Type B pancreatic cell (in vitro differentiated cells): Measurements from ENCODE around the gene FAM131A. TPM values are rescaled to one million over a fixed set of nuclear protein-coding genes. Genes with fewer than 3 reads are reported as not detected.

ENCODE experiments used
- DNase-seq: peaks from one replicate; pipeline ENCODE4 v3.0.0; 2021; ENCODE audit warnings: mixed read lengths; ENCODE audit not compliant: unreplicated experiment; ENCODE audit errors: extremely low spot score
- H3K27ac Mint-ChIP-seq: 2 replicates; pipeline ENCODE4 v1.8.0; 2021; ENCODE audit warnings: mild to moderate bottlenecking, mixed read lengths
- H3K27me3 Mint-ChIP-seq: 2 replicates; pipeline ENCODE4 v1.8.0; 2021; ENCODE audit warnings: mixed read lengths
- H3K36me3 Mint-ChIP-seq: 2 replicates; pipeline ENCODE4 v1.8.0; 2021; ENCODE audit warnings: mixed read lengths
- H3K4me1 Mint-ChIP-seq: one replicate; pipeline ENCODE4 v1.8.0; 2021; ENCODE audit warnings: mixed read lengths; ENCODE audit not compliant: unreplicated experiment
- H3K4me3 Mint-ChIP-seq: 2 replicates; pipeline ENCODE4 v1.8.0; 2021; ENCODE audit warnings: mild to moderate bottlenecking, mixed read lengths
- H3K9me3 Mint-ChIP-seq: 2 replicates; pipeline ENCODE4 v1.8.0; 2021; ENCODE audit warnings: mixed read lengths
- CTCF ChIP-seq: fragments of 200-600 bp; sonication (generic); conservative IDR thresholded peaks from 2 replicates; pipeline ENCODE4 v1.5.0; 2021; ENCODE audit warnings: antibody characterized with exemption, mild to moderate bottlenecking
- total RNA-seq: library from RNA; stranded (reverse); gene quantifications from 2 replicates; pipeline ENCODE4 v1.2.1, GENCODE V29; 2021; ENCODE audit warnings: low replicate concordance

Gene FAM131A
- total RNA-seq, 1 donor from 2014 or later: 18.3 TPM

- Mint-ChIP-seq H3K36me3 (peaks cover 38% of the 10 kb centered on the region), H3K4me3 (no peak overlapping the region), H3K27ac (peak overlapping the region; percentile 30), H3K4me1 (peaks cover 2% of the 10 kb centered on the region), H3K27me3 (no peaks in the 10 kb centered on the region), H3K9me3 (no peaks in the 10 kb centered on the region)
- TF ChIP-seq CTCF: peak; percentile 63
- no peak for DNase-seq
Observed at GRCh38 chr3:184305577-184305976, 31.8 kb upstream of the FAM131A start.

- Mint-ChIP-seq H3K27me3 (no peaks in the 10 kb centered on the region), H3K4me3 (no peak overlapping the region), H3K36me3 (peaks cover 36% of the 10 kb centered on the region), H3K27ac (no peak overlapping the region), H3K9me3 (no peaks in the 10 kb centered on the region), H3K4me1 (no peaks in the 10 kb centered on the region)
- DNase-seq: no peak
- no peak for TF ChIP-seq CTCF
Observed at GRCh38 chr3:184306341-184306972, 30.9 kb upstream of the FAM131A start.

- H3K4me1 Mint-ChIP-seq: no peaks in the 10 kb centered on the region
- no peaks in the 10 kb centered on the region for H3K9me3 Mint-ChIP-seq
- no peak overlapping the region for H3K27ac Mint-ChIP-seq
- peaks cover 32% of the 10 kb centered on the region for H3K36me3 Mint-ChIP-seq
- H3K4me3 Mint-ChIP-seq: no peak overlapping the region
- H3K27me3 Mint-ChIP-seq: no peaks in the 10 kb centered on the region
- no peak for TF ChIP-seq CTCF
- DNase-seq: no peak
Observed at GRCh38 chr3:184307915-184308314, 29.5 kb upstream of the FAM131A start.

- Mint-ChIP-seq H3K9me3 (no peaks in the 10 kb centered on the region), H3K36me3 (peaks cover 32% of the 10 kb centered on the region), H3K4me1 (no peaks in the 10 kb centered on the region), H3K27ac (peak overlapping the region; percentile 22), H3K4me3 (no peak overlapping the region), H3K27me3 (no peaks in the 10 kb centered on the region)
- no peak for DNase-seq
- peak; percentile 25 for TF ChIP-seq CTCF
Observed at GRCh38 chr3:184308744-184309143, 28.7 kb upstream of the FAM131A start.

GRCh38 chr3:184311633-184312032 is 25.8 kb upstream of the FAM131A start:
- Mint-ChIP-seq H3K4me1 (peaks cover 8% of the 10 kb centered on the region), H3K9me3 (no peaks in the 10 kb centered on the region), H3K27me3 (no peaks in the 10 kb centered on the region), H3K4me3 (peak overlapping the region; percentile 64), H3K36me3 (peaks cover 16% of the 10 kb centered on the region), H3K27ac (peak overlapping the region; percentile 9)
- no peak for DNase-seq
- no peak for TF ChIP-seq CTCF

- H3K36me3 Mint-ChIP-seq: peaks cover 21% of the 10 kb centered on the region
- H3K4me1 Mint-ChIP-seq: peaks cover 27% of the 10 kb centered on the region
- H3K4me3 Mint-ChIP-seq: peak within 1 kb of the TSS; percentile 90
- DNase-seq: peak; percentile 95
- no peaks in the 10 kb centered on the region for H3K27me3 Mint-ChIP-seq
- peak within 1 kb of the TSS; percentile 88 for H3K27ac Mint-ChIP-seq
- no peak for TF ChIP-seq CTCF
- H3K9me3 Mint-ChIP-seq: no peaks in the 10 kb centered on the region
Observed at GRCh38 chr3:184314363-184314699, 23.1 kb upstream of the FAM131A start, which contains the start of gene EIF4G1. Gene EIF4G1 (plus strand): TSS chr3:184314606. CDS start chr3:184315797, 1,191 bp downstream.
